ENCODE results near the gene PHIP. TPM values are rescaled to one million over a fixed set of nuclear protein-coding genes. Genes with fewer than 3 reads are reported as not detected.

The PHIP gene
- total RNA-seq, 1 donor from 2014 or later: 32.0 TPM

GRCh38 chr6:79010422-79010821 is 67.6 kb downstream of the PHIP start:
- intact Hi-C loops (cut with DNase I): no loop called here
- no peak for TF ChIP-seq CTCF (IDR thresholded peaks at IDR 0.05)
- no peak overlapping the region for H3K27ac ChIP-seq
- no peaks in the 10 kb centered on the region for H3K4me1 ChIP-seq
- no peak overlapping the region for H3K4me3 ChIP-seq
- no peaks in the 10 kb centered on the region for H3K27me3 ChIP-seq
- ATAC-seq (no peak), DNase-seq (no peak)
- H3K9me3 ChIP-seq: no peaks in the 10 kb centered on the region
- peaks cover 39% of the 10 kb centered on the region for H3K36me3 ChIP-seq

- Histone ChIP-seq H3K36me3 (peaks cover 34% of the 10 kb centered on the region), H3K4me1 (no peaks in the 10 kb centered on the region), H3K27me3 (no peaks in the 10 kb centered on the region), H3K4me3 (no peak overlapping the region), H3K27ac (no peak overlapping the region), H3K9me3 (no peaks in the 10 kb centered on the region)
- intact Hi-C loops (cut with DNase I): no loop called here
- ATAC-seq: no peak
- no peak for TF ChIP-seq CTCF (IDR thresholded peaks at IDR 0.05)
- no peak for DNase-seq
Observed at GRCh38 chr6:79009819-79010218, 68.2 kb downstream of the PHIP start.

- H3K27ac ChIP-seq: no peak overlapping the region
- no peak overlapping the region for H3K4me3 ChIP-seq
- peaks cover 49% of the 10 kb centered on the region for H3K36me3 ChIP-seq
- H3K27me3 ChIP-seq: no peaks in the 10 kb centered on the region
- ATAC-seq (no peak), DNase-seq (no peak)
- intact Hi-C loops (cut with DNase I): no loop called here
- no peaks in the 10 kb centered on the region for H3K9me3 ChIP-seq
- no peak for TF ChIP-seq CTCF (IDR thresholded peaks at IDR 0.05)
- H3K4me1 ChIP-seq: no peaks in the 10 kb centered on the region
Observed at GRCh38 chr6:79005497-79005896, 72.6 kb downstream of the PHIP start.

GRCh38 chr6:79005024-79005423 is 73.0 kb downstream of the PHIP start:
- Histone ChIP-seq H3K36me3 (peaks cover 53% of the 10 kb centered on the region), H3K4me1 (no peaks in the 10 kb centered on the region), H3K4me3 (no peak overlapping the region), H3K9me3 (no peaks in the 10 kb centered on the region), H3K27me3 (no peaks in the 10 kb centered on the region), H3K27ac (no peak overlapping the region)
- no peak for ATAC-seq
- no peak for TF ChIP-seq CTCF (IDR thresholded peaks at IDR 0.05)
- intact Hi-C loops (cut with DNase I): no loop called here
- no peak for DNase-seq

GRCh38 chr6:79004239-79004638 is 73.8 kb downstream of the PHIP start:
- intact Hi-C loops (cut with DNase I): no loop called here
- H3K4me3 ChIP-seq: no peak overlapping the region

More at GRCh38 chr6:79004239-79004638, 73.8 kb downstream of the PHIP start:
- Histone ChIP-seq H3K27me3 (no peaks in the 10 kb centered on the region), H3K4me1 (no peaks in the 10 kb centered on the region), H3K27ac (no peak overlapping the region), H3K9me3 (no peaks in the 10 kb centered on the region), H3K36me3 (peaks cover 48% of the 10 kb centered on the region)
- DNase-seq (no peak), ATAC-seq (no peak)
- TF ChIP-seq CTCF (IDR thresholded peaks at IDR 0.05): no peak
